GM12874 (cell line): ENCODE measurements around the gene ATP2C2.

Experiments used
- TF ChIP-seq, protein P1 (sequence below): IDR thresholded peaks from 2 replicates; pipeline ENCODE4 v1.5.1; 2011; ENCODE audit warnings: low read depth, mild to moderate bottlenecking, control low read depth, low read length, moderate library complexity; ENCODE audit not compliant: insufficient read depth

ATP2C2 gene

DNA sequence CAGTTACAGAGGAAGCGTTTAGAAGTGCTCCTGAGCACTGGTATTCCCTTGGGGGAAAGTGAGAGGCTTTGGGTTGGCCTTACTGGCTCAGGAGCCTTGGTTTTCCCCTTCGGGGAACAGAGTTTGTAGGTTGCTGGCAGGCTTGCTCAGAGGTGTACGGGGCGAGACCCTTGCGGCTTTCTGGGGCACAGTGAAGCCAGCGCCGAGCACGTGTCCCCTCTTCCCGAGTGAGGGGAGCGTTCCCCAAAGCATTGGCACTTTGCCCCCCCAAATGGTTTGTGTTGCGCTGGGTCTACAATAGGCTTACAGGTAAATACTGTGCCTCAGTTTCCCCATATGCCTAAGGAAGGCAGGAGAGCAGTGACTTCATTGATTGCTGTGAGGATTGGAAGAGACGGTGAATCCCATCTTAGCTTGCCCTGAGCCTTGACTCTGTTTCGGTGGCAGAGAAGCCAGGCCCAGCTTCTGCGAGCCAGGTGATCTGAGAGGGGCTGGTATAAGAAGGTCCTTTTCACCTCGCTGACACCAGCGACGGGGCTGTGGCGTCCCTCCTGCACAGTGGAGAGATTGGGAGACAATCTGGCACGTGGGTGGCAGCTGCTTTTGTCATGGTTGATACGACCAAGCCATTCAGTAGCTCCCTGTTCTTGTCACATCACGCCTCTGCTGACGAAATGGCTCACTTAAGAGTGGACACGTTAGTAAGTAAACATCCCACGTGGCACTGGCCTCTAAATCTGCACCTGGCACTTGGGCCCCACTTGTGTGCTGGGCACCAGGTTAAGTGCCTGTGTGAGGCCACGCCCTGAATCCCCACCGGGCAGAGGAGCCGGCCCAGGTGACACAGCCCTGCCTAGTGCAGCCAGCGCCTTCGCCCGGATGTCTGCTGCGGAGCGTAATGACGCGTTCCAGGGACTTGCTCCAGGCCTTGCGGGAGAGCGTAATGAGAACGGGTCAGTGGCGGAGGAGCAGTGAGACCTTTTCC is 81.1 kb downstream of the ATP2C2 start:
- TF ChIP-seq, protein P1, sequence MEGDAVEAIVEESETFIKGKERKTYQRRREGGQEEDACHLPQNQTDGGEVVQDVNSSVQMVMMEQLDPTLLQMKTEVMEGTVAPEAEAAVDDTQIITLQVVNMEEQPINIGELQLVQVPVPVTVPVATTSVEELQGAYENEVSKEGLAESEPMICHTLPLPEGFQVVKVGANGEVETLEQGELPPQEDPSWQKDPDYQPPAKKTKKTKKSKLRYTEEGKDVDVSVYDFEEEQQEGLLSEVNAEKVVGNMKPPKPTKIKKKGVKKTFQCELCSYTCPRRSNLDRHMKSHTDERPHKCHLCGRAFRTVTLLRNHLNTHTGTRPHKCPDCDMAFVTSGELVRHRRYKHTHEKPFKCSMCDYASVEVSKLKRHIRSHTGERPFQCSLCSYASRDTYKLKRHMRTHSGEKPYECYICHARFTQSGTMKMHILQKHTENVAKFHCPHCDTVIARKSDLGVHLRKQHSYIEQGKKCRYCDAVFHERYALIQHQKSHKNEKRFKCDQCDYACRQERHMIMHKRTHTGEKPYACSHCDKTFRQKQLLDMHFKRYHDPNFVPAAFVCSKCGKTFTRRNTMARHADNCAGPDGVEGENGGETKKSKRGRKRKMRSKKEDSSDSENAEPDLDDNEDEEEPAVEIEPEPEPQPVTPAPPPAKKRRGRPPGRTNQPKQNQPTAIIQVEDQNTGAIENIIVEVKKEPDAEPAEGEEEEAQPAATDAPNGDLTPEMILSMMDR: no peak

DNA sequence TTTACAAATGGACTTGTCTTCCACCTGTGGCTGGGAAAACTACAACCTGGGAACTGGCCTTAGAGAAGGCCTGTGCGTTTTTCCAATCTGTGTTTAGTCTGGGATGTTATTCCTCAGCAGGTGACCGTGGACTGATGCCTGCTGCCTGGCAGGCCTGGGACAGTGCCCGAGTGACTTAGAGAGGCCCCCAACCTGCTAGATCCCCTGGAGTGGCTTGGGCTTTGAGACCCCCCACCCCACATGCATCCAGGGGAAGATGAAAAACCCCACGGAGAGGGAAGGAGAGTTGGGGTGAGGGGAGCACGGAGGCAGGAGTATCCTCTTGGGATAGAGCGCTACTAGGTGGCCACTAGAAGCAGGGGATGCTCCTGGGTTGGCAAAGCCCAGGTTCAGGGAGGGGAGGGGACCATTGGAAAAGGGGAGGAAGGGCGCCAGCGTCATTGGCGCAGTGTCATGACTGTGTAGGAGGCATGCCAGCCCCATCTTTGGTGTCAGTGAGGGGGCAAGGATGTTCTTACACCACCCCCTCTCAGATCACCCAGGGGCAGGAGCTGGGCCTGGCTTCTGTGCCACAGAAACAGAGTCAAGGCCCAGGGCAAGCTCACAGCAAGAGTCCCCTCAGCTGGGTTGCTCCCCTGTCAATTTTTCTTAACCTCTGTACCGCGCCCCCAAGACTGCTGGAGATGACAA is 82.0 kb downstream of the ATP2C2 start:
- TF ChIP-seq, protein P1: no peak

DNA sequence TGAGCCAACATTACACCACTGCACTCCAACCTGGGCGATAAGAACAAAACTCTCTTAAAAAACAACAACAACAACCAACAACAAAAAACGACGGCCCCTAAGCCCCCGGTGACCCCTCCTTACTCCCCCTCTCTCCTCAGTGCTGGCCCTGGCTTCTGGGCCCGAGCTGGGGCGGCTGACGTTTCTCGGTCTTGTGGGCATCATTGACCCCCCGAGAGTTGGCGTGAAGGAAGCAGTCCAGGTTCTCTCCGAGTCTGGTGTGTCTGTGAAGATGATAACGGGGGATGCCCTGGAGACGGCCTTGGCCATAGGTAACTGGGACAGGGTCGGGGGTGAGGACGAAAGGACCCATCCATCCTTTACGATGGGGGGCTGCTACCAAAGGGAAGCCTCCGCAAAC is 83.4 kb downstream of the ATP2C2 start:
- TF ChIP-seq, protein P1: no peak

DNA sequence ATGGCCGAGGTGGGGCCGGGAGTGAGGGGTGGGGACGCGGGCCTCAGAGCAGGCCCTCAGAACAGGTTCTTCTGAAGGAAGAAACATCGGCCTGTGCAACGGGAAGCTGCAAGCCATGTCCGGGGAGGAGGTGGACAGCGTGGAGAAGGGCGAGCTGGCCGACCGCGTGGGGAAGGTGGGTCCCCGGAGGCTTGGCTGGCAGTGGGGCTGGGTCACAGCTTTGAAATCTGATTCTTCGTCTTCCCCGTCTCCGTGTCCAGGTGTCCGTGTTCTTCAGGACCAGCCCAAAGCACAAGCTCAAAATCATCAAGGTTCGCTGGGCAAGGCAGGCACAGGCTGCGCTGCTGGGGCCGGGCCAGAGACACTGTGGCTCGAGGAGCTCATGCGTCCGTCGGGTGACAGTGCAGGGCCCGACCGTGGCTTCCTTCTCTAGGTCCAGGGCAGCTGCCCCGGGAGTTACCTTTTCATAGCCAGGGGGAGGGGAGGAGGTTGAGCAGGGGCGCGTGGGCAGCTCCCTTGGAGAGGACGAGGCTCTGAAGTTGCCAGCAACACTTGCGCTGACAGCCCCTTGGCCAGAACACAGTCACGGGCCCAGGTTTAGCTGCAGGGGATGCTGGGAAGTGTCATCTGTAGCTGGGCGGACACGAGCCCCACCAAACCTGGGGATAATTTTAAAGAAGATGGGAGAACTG is 84.9 kb downstream of the ATP2C2 start:
- TF ChIP-seq, protein P1: no peak

DNA sequence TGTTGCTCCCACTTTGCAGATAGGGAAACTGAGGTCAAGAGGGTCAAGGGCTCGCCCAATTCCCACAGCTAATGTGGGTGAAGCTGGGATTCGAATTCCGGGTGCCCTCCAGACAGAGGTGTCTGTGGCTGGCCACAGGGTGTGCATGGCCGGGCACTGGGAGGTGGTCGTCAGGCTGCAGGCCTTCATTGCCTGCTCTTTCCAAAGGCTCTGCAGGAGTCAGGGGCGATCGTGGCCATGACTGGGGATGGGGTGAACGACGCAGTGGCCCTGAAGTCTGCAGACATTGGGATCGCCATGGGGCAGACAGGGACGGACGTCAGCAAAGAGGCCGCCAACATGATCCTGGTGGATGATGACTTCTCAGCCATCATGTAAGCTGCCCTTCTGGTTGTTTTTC is 86.3 kb downstream of the ATP2C2 start:
- TF ChIP-seq, protein P1: no peak

DNA sequence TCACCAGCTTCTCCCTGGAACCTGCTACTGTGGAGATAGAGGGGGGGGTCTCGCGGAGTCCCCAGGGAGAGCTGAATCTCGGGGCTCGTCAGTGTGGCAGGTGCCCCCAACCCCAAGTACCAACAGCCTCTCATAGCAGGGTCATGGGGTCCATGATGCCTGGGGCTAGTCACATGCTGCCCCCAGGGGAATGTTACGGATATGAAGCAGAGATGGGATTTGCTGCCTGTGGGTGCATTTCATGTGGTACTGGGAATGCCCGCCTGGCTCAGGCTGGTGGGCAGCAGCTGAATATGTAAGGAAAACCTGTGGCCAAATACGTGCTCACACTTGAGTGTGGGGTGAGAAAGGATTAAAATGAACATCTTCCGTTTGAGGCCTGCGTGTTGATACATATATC is 86.7 kb downstream of the ATP2C2 start:
- TF ChIP-seq, protein P1: no peak
